Activated gamma-delta T cell treated with anti-CD3 and anti-CD28 coated beads, Interleukin-2, amount 50 U/mL, for 16 hours (primary cell): Measurements from ENCODE around the gene TBC1D32.
A peak's percentile ranks its signal among the peaks of the same experiment; 100 is the strongest.
"Not testable (repeated sequence)": the region's sequence is repeated elsewhere in the genome, so short reads cannot be mapped to it uniquely, and the experiment has no call there.

Experiments used
- DNase-seq: peaks from one replicate; pipeline ENCODE4 v3.0.0-alpha.2; 2020; ENCODE audit warnings: low read depth

TBC1D32 gene, protein sequence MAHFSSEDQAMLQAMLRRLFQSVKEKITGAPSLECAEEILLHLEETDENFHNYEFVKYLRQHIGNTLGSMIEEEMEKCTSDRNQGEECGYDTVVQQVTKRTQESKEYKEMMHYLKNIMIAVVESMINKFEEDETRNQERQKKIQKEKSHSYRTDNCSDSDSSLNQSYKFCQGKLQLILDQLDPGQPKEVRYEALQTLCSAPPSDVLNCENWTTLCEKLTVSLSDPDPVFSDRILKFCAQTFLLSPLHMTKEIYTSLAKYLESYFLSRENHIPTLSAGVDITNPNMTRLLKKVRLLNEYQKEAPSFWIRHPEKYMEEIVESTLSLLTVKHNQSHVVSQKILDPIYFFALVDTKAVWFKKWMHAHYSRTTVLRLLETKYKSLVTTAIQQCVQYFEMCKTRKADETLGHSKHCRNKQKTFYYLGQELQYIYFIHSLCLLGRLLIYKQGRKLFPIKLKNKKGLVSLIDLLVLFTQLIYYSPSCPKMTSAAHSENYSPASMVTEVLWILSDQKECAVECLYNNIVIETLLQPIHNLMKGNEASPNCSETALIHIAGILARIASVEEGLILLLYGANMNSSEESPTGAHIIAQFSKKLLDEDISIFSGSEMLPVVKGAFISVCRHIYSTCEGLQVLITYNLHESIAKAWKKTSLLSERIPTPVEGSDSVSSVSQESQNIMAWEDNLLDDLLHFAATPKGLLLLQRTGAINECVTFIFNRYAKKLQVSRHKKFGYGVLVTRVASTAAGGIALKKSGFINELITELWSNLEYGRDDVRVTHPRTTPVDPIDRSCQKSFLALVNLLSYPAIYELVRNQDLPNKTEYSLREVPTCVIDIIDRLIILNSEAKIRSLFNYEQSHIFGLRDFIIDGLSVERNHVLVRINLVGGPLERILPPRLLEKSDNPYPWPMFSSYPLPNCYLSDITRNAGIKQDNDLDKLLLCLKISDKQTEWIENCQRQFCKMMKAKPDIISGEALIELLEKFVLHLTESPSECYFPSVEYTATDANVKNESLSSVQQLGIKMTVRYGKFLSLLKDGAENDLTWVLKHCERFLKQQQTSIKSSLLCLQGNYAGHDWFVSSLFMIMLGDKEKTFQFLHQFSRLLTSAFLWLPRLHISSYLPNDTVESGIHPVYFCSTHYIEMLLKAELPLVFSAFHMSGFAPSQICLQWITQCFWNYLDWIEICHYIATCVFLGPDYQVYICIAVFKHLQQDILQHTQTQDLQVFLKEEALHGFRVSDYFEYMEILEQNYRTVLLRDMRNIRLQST

DNA sequence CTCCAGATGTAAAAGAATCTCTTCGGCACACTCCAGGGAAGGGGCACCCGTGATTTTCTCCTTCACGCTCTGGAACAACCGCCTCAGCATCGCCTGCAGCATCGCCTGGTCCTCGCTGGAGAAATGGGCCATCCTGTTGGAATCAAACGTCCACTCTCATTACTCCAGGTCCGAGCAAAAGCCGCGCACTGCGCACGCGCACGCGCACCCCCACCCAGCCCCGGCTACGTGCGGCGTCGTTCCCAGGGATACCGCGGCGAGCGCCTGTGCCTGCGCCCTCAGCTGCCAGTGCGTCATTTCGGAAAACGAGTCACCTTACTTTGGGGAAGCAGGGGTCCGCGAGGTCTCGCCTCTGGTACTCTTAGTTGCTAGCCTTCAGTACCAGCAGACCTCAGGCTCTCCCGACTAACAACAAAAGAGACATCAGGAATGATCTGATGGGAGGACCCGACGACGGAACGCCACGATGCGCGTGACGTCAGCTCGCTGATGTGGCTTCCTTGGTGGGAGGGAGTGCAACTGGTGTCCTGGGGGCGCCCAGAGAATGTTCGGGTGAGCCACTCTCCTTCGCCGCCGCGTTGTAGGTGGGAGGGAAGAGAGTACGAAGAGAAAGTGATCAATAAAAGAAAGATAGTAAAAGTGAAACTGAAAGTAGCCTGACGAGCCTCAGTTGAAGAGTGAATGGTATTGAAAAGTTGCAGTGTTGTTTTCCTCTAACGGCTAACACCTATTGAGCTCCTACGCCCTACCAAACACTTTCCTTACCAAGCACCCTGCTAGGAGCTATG lies at the start of gene TBC1D32:
TBC1D32 (minus strand) TSS at position 182 of the 788 bp plus-strand sequence; CDS start at position 132, 50 bp downstream.
- peak; percentile 80 for DNase-seq

- no peak for DNase-seq
Observed at GRCh38 chr6:121383478-121383877, 49.2 kb upstream of the TBC1D32 start.

- DNase-seq, result no peak
Observed at GRCh38 chr6:121382467-121383121, 48.3 kb upstream of the TBC1D32 start.

DNA sequence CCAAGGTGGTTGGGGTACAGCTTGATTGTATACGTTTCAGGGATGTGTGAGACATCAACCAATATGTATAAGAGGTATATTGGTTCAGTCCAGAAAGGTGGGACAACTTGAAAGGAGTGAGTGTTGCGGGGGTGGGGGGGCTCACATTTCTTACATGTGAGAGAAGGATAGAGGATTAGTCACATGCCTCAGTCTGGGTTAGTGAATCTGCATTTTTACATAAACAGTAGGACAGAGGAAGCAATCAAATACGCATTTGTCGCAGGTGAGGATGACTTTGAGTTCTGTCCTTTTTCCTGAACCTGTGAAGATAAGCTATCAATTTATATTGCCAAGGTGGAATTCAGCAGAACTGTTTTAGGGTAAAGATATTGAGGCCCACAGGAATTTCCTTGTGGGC lies 42.1 kb upstream of the TBC1D32 start:
- no peak for DNase-seq

- DNase-seq, result not testable (repeated sequence)
Observed at GRCh38 chr6:121374219-121374618, 39.9 kb upstream of the TBC1D32 start.

DNA sequence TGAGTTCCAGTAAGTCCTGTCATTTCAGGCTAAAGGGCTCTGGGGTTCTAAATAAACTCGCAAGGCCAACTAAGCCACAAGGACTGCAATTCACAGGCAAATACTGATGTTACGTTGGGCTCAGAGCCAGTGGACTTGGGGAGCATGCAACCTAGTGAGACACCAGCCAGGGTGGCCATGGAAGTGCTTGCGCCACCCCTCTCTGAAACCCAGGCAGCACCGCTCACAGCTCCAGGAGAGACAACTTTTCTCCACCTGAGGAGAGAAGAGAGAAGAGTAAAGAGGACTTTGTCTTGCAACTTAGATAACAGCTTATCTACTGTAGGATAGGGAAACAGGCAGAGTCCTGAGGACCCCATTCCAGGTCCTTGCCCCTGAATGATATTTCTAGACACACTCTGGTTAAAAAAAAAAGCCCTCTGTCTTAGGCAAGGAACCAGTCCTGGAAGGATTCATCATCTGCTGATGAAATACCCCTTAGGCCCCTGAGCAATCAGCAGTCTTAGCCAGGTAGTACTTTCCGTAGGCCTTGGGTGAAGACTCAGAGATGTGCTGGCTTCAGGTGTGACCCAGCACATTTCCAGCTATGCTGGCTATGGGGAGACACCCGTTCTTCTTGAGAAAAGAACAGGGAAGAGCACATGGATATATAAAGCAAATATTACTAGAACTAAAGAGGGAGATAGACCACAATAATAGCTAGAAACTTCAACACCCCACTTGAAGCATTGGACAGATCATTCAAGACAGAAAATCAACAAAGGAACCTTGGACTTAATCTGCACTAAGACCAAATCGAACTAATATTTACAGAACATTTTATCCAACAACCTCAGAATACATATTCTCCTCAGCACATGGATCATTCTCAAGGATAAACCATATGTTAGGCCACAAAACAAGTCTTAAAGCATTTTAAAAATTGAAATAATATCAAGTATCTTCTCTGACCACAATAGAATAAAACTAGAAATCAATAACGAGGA lies 31.5 kb upstream of the TBC1D32 start:
- no peak for DNase-seq

- no peak for DNase-seq
Observed at GRCh38 chr6:121356575-121356974, 22.3 kb upstream of the TBC1D32 start.

DNA sequence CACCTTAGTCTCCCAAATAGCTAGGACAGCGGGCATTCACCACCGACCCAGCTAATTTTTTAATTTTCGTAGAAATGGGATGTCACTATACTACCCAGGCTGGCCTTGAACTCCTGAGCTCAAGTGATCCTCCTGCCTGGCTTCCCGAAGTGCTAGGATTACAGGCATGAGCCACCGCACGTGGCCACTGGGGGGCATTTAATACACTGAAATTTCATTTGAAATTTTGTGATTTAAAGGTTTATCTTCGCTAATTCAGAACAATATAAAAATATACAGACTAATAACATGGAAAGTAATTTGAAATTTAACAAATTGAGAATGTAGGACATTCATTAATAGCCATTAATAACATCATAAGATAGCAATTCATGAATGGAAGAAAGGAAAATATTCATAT lies 20.5 kb upstream of the TBC1D32 start:
- DNase-seq, result no peak

- DNase-seq, result no peak
Observed at GRCh38 chr6:121352941-121353340, 18.7 kb upstream of the TBC1D32 start.

DNA sequence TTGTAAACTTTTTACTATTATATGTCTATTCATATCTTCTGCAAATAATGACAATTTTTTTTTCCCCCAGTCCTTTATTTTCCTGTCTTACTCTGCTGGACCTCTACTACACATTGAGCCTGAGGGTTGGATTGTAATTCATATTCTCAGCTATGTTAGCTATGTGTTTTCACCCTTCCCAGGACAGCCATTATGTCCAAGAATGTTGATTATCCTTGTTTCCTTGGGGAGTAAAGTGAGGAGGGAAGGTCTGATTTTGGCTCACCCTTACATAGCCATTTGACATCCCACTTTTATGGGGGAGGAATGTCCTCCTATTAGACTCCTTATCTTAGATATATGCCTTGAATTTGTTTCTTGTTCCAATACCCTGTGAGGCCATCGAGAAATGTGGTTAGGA lies 17.6 kb upstream of the TBC1D32 start:
- no peak for DNase-seq

DNA sequence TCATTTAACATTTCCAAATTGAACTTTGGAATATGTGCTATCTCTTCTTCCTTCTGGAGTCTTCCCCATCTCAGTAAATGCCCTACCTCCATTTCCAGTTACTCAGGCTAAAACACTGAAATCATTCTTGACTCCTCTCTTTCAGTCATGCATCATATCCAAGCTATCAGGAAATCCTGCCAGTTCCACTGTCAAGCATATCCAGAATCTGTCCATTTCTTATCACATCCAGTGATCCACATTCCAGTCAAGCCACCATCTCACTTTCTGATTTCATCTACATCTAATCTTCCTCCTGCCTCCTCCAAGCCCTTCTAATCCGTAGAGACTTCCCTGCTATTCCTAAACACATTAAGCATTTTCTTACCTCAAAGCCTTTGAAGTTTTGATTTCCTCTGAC lies 15.3 kb upstream of the TBC1D32 start:
- no peak for DNase-seq

DNA sequence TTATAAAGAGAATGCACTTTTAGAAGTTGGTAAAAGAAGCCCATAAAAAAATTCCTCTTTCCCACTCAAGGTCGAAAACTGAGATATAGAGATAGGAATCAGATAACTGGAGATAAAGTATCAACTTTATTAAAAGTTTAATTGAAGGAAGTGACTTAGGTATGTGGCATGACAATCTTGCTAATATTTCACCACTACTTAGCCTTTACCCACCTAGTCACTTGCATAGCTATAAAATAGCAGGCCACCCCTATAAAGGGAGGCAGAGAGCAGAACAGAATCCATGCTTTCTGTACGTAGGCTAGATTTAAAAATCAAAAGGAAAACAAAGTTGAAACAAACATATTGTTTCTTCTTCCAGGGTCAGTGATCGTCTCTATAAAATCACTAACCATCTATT lies 13.2 kb upstream of the TBC1D32 start:
- no peak for DNase-seq

DNA sequence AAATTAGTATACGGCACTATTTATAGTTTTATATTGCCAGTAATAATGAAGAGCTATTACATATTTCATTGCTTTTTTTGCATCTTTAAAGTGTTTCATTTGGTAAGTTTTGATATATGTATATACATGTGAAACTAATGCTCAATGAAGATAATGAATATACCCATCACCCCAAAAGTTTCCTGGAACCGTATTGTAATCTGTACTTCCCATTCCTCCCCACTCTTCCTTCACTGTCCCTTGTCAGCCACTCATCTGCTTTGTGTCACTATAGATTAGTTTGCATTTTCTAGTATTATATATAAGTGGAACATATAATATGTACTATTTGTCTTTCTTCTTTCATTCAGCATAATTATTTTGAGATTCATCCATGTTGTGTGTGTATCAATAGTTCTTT lies 10.3 kb upstream of the TBC1D32 start:
- no peak for DNase-seq

GRCh38 chr6:121339639-121340226 lies 5.5 kb upstream of the TBC1D32 start:
- no peak for DNase-seq

DNA sequence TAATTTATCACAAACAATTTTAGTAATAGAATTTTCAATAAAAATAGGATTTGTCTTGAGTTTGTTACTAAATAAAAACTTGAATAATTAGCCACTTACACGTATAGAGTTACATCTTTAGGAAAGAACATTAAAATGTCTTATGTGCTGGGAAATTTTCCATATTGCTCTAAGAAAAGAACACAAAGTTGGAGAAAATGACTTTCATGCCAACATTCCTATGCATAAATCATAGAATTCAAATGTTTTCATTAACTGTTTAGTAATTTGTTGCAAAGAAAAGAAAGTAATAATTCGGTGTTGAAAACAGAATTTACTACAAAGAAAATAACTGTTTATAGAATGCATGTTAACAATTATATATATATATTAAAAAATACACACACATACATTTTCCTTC lies 4.7 kb upstream of the TBC1D32 start:
- no peak for DNase-seq

GRCh38 chr6:121338366-121338765 lies 4.1 kb upstream of the TBC1D32 start:
- no peak for DNase-seq

DNA sequence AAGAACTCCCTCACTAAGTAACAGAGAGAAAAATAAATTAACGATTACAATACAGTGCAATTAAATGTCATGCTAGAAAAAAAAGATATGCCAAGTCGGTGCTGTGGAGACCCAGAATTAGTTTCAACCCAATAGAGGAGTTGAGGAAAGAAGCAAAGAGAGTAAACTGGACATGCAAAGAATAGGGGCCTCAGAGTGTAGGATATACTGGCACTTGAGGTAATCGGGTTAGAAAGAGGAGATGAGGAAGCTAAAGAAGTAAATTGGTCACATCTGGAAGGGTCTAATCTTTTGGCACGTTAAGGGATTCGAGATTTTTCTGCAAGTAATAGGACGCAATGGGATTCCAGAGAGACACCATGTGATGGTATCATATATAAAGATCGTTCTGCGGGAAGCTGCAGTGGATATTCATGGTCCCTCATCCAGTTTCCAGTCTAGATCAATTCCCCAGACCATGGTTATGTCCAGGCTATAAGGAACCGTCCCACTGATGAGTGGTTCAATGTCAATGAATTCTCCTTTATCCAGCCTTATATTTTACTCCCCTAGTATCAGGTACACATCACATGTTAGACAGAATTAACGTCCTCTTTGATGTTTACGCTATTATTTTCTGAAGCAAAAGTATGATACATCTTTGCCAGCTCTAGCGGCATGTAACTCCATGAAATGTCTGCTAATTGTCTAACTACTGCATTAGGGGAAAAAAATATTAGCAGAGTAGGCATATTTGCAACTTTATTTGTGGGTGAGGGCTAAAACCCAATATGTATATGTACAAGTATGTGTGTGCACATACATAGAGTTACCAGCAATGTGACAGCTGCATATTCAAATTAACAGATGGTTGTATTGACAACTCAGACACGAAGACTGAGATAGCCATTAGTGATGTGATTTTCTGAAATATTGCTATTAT lies 1.1 kb upstream of the TBC1D32 start:
- no peak for DNase-seq

GRCh38 chr6:121333694-121334093 lies 586 bp downstream of the TBC1D32 start:
- DNase-seq, result not testable (repeated sequence)
